ENCODE measurements around the gene CENPF. TPM values are rescaled to one million over a fixed set of nuclear protein-coding genes. Genes with fewer than 3 reads are reported as not detected.

Gene CENPF
- total RNA-seq, 1 experiment from 2014 or later: 113 TPM

GRCh38 chr1:214694769-214695168 is 91.8 kb downstream of the CENPF start:
- no peak overlapping the region for H4K91ac ChIP-seq (ENCODE audit: insufficient read length, low read depth, low read length)
- H2AK5ac ChIP-seq (ENCODE audit: insufficient read length, low read length): no peak overlapping the region
- Mint-ChIP-seq H3K27me3 (ENCODE audit: low read depth) (no peaks in the 10 kb centered on the region), H3K4me1 (no peaks in the 10 kb centered on the region), H3K36me3 (ENCODE audit: insufficient read depth in 1 of 3, low read depth in 3 of 3) (no peaks in the 10 kb centered on the region), H3K9me3 (no peaks in the 10 kb centered on the region; a peak in 1 of 5 replicates), H3K27ac (no peak overlapping the region), H3K4me3 (no peak overlapping the region)
- H3K9me3 ChIP-seq (ENCODE audit: control insufficient read depth, low read depth, low read length): no peaks in the 10 kb centered on the region
- no peak overlapping the region for H3T11ph ChIP-seq (ENCODE audit: low read length)
- H3K14ac ChIP-seq (ENCODE audit: insufficient read depth, low read length): no peak overlapping the region
- no peaks in the 10 kb centered on the region for H4K20me1 ChIP-seq (ENCODE audit: control insufficient read depth, insufficient read depth, insufficient read length)
- no peaks in the 10 kb centered on the region for H3K23me2 ChIP-seq (ENCODE audit: insufficient read length, low read depth, low read length, poor library complexity, severe bottlenecking)
- no CpG with 5 or more reads among the region's 4 CpGs for WGBS (ENCODE audit: extremely low coverage, insufficient read length, low lambda C conversion rate)
- no peak overlapping the region for H3K27ac ChIP-seq (ENCODE audit: insufficient read length, low read depth, low read length)
- no peaks in the 10 kb centered on the region for H3K27me3 ChIP-seq (ENCODE audit: insufficient read depth, low read length)
- TF ChIP-seq CTCF (conservative IDR thresholded peaks at IDR 0.05): no peak
- no peak overlapping the region for H2BK120ac ChIP-seq (ENCODE audit: low read depth, low read length, poor library complexity, severe bottlenecking)
- H2BK20ac ChIP-seq (ENCODE audit: low read depth, low read length, poor library complexity, severe bottlenecking): no peak overlapping the region
- no peak overlapping the region for H2BK15ac ChIP-seq (ENCODE audit: low read depth, low read length)
- H3K4me1 ChIP-seq (ENCODE audit: insufficient read depth, low read length): no peaks in the 10 kb centered on the region
- H2BK12ac ChIP-seq (ENCODE audit: insufficient read length, low read depth, low read length): no peak overlapping the region
- no peak overlapping the region for H3K4ac ChIP-seq (ENCODE audit: low read depth, low read length)
- no peak overlapping the region for H2AFZ ChIP-seq (ENCODE audit: low read length)
- H4K5ac ChIP-seq (ENCODE audit: insufficient read length, low read depth, low read length): no peak overlapping the region
- H3K18ac ChIP-seq (ENCODE audit: insufficient read length, low read depth, low read length): no peak overlapping the region
- H3K4me2 ChIP-seq (ENCODE audit: insufficient read depth, insufficient read length, low read length): no peak overlapping the region
- H3K9ac ChIP-seq (ENCODE audit: extremely low read depth, insufficient read length, low read length): no peak overlapping the region
- no peak for DNase-seq
- H3K23ac ChIP-seq (ENCODE audit: insufficient read length, low read depth, low read length): no peak overlapping the region
- no peak overlapping the region for H3K56ac ChIP-seq (ENCODE audit: insufficient read length, low read depth, low read length)
- H3K79me1 ChIP-seq (ENCODE audit: insufficient read depth, low read depth, low read length, poor library complexity, severe bottlenecking): no peaks in the 10 kb centered on the region
- H4K8ac ChIP-seq (replicated peaks; ENCODE audit: insufficient read length, low read depth, low read length): no peak overlapping the region
- H3K79me2 ChIP-seq (ENCODE audit: insufficient read depth, low read length): no peaks in the 10 kb centered on the region
- H2BK5ac ChIP-seq (ENCODE audit: insufficient read length, low read length): no peak overlapping the region

Measured in H9 (cell line).